ENCODE results near the gene GRWD1.

Gene GRWD1

DNA sequence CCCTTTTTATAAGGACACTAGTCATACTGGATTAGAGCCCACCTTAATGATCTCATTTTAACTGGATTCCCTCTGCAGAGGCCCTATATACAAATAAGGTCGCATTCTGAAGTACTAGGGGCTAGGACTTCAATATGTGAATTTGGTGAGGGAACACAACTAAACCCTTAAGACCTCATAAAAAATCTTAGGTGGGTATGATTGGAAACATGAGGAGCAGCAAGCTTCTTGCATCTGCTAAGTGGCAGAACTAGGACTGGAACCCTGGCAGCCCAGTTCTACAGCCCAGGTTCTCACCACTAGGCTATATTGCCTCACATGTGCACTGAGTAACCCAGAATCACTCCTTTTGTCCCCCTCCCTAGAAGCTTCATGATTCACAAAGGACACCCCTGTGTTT lies 17.1 kb upstream of the GRWD1 start:
- FAIRE-seq: no peak

- FAIRE-seq: no peak
Observed at GRCh38 chr19:48433337-48433736, 12.4 kb upstream of the GRWD1 start.

- no peak for FAIRE-seq
Observed at GRCh38 chr19:48436586-48436985, 9.2 kb upstream of the GRWD1 start.

DNA sequence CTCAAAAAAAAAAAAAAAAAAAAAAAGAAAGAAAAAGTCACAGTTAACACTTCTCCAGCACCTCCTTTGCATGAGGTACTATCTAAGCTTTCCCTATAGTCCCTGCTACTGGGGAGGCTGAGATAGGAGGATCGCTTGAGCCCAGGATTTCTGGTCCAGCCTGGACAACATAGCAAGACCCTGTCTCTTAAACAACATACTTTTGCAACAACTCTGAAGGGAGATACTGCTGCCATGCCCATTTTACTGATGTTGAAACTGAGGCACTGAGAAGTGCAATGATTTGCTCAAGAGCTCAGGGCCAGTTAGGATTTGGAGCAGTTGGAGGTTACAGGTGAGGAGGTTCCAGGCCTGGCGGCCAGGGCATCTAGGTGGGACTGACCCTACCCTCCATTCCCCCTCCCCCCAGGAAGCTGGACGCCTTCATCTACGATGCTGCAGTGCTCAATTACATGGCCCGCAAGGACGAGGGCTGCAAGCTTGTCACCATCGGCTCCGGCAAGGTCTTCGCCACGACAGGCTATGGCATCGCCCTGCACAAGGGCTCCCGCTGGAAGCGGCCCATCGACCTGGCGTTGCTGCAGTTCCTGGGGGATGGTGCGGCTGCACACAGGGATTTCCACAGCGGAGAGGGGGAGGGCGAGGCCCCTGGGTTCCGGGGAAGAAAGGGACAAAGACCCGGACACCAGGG lies 4.3 kb upstream of the GRWD1 start:
- no peak for FAIRE-seq

DNA sequence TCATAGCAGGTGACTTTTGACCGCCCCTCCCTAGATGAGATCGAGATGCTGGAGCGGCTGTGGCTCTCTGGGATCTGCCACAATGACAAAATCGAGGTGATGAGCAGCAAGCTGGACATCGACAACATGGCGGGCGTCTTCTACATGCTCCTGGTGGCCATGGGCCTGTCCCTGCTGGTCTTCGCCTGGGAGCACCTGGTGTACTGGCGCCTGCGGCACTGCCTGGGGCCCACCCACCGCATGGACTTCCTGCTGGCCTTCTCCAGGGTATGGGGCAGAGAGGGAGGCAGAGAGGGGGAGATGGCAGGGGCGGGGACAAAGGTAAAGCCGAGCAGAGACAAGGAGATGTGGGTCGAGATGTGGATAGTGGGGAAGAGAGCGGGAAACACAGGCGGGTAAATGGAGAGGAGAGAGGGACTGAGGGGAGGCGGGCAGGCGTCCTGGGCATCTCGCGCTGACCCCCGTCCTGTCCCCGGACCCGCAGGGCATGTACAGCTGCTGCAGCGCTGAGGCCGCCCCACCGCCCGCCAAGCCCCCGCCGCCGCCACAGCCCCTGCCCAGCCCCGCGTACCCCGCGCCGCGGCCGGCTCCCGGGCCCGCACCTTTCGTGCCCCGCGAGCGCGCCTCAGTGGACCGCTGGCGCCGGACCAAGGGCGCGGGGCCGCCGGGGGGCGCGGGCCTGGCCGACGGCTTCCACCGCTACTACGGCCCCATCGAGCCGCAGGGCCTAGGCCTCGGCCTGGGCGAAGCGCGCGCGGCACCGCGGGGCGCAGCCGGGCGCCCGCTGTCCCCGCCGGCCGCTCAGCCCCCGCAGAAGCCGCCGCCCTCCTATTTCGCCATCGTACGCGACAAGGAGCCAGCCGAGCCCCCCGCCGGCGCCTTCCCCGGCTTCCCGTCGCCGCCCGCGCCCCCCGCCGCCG lies 3.4 kb upstream of the GRWD1 start:
- no peak for FAIRE-seq

DNA sequence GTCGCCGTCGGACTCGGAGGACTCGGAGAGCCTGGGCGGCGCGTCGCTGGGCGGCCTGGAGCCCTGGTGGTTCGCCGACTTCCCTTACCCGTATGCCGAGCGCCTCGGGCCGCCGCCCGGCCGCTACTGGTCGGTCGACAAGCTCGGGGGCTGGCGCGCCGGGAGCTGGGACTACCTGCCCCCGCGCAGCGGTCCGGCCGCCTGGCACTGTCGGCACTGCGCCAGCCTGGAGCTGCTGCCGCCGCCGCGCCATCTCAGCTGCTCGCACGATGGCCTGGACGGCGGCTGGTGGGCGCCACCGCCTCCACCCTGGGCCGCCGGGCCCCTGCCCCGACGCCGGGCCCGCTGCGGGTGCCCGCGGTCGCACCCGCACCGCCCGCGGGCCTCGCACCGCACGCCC lies 2.5 kb upstream of the GRWD1 start:
- FAIRE-seq: no peak

GRCh38 chr19:48443731-48444128 lies 2.1 kb upstream of the GRWD1 start:
- FAIRE-seq: no peak

GRCh38 chr19:48444129-48444935 lies 1.5 kb upstream of the GRWD1 start:
- FAIRE-seq: no peak

- no peak for FAIRE-seq
Observed at GRCh38 chr19:48444936-48445200, 915 bp upstream of the GRWD1 start.

DNA sequence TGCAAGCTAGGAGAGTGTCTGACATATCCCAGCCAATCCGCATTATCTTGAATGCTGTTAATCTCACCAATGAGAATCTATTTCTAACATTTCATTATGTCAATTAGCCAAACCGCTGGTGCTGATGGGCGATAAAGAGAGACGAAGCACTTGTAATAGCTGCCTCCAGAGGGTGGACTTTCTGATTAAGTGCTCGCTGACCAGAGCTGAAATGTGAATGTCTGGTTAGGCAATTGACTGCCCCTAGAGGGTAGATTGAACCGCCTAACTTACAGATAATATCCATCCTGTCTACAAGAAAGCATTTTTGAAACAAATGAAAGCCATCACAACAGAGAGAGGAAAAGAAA lies 552 bp upstream of the GRWD1 start:
- FAIRE-seq: no peak

GRCh38 chr19:48446579-48446978 lies 796 bp downstream of the GRWD1 start:
- no peak for FAIRE-seq

GRCh38 chr19:48448563-48448962 lies 2.8 kb downstream of the GRWD1 start:
- FAIRE-seq: no peak

DNA sequence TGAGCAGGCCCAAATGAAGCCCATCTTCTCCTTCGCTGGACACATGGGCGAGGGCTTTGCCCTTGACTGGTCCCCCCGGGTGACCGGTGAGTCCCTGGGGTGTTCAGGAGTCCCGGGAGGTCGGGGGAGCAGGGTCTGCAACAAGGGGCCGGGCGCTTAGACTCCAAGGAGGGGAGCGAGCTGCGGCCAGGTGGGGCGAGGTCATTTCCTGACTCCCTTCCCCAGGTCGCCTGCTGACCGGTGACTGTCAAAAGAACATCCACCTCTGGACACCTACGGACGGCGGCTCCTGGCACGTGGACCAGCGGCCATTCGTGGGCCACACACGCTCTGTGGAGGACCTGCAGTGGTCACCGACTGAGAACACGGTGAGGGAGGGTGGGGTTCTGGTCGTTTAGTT lies 4.7 kb downstream of the GRWD1 start:
- no peak for FAIRE-seq

- no peak for FAIRE-seq
Observed at GRCh38 chr19:48450863-48451262, 5.1 kb downstream of the GRWD1 start.

- no peak for FAIRE-seq
Observed at GRCh38 chr19:48451624-48452023, 5.8 kb downstream of the GRWD1 start.

DNA sequence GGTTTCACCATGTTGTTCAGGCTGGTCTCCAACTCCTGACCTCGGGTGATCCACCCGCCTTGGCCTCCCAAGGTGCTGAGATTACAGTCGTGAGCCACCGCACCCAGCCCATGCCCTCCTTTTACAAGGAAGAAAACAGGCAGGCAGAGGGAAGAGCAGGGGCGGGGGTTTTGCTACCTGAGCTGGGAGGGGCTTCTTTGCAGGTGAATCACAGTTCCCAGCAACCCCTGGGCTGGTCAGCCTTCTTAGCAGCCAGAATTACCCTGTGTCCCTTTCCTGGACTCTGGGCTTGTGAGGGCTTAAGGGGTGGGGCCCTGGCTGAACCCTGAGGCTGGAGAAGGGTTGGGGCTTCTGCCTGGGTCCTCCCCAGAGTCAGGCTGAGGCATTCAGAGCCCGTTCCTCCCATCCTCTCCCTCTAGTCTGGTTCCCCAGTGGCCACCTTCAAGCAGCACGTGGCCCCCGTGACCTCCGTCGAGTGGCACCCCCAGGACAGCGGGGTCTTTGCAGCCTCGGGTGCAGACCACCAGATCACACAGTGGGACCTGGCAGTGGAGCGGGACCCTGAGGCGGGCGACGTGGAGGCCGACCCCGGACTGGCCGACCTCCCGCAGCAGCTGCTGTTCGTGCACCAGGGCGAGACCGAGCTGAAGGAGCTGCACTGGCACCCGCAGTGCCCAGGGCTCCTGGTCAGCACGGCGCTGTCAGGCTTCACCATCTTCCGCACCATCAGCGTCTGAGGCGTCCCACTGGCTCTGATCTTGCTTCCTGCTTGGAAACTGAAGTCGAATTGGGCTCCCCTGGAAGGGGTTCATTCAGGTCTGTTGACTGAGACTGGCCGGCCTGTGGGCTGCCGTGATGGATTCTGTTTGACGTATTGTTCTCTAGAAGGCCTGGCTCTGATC lies 6.8 kb downstream of the GRWD1 start:
- FAIRE-seq: no peak

GRCh38 chr19:48454150-48454730 lies 8.5 kb downstream of the GRWD1 start:
- no peak for FAIRE-seq

- FAIRE-seq: no peak
Observed at GRCh38 chr19:48455171-48455907, 9.6 kb downstream of the GRWD1 start, which contains the start of gene KCNJ14. Gene KCNJ14, plus strand, starts transcription at chr19:48455574. Its CDS starts 6,151 bp downstream, at chr19:48461725.

- FAIRE-seq: no peak
Observed at GRCh38 chr19:48455908-48456562, 10.3 kb downstream of the GRWD1 start.

DNA sequence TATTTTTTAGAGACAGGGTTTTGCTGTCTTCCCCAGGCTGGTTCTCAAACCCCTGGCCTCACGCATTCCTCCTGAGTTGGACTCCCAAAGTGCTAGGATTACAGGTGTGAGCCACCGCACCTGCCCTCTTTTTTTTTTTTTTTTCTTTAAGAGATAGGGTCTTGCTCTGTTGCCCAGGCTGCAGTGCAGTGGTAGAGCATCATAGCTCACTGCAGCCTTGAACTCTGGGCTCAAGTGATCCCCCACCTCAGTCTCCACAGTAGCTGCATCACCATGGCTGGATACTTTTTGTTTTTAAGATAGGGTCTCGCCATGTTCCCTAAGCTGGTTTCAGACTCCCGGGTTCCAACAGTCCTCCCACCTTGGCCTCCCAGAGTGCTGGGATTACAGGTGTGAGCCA lies 11.1 kb downstream of the GRWD1 start:
- no peak for FAIRE-seq

GRCh38 chr19:48458016-48458415 lies 12.2 kb downstream of the GRWD1 start:
- FAIRE-seq: no peak

All from islet of Langerhans (tissue), 1 donor.